GM18508 (cell line): ENCODE data around the gene BATF3.
"Not testable (repeated sequence)": the region's sequence is repeated elsewhere in the genome, so short reads cannot be mapped to it uniquely, and the experiment has no call there.

Experiments used
- ATAC-seq: cut with Tn5 transposase; IDR thresholded peaks from one replicate; pipeline ENCODE4 v1.9.1; 2021; ENCODE audit warnings: moderate number of reproducible peaks; ENCODE audit not compliant: insufficient read depth, unreplicated experiment

Gene BATF3, protein sequence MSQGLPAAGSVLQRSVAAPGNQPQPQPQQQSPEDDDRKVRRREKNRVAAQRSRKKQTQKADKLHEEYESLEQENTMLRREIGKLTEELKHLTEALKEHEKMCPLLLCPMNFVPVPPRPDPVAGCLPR

GRCh38 chr1:212699625-212700222 is at the start of gene BATF3:
TSS of gene BATF3 (minus strand) at chr1:212699840. CDS start at chr1:212699762, 78 bp downstream.
- ATAC-seq = no peak

DNA sequence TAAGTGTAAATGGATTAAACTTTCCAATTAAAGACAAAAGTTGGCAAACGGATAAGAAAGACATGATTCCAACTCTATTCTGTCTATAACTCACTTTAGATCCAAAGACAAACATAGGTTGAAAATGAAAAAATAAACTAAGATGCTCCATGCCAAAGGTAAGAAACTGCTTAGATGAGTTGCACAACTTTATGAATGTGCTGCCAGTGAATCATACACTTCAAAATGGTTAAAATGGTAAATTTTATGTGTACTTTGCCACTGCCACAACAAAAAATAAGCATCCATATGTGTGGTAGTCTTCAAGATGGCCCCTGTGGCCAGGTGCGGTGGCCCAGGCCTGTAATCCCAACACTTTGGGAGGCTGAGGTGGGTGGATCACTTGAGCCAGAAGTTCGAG is 46.9 kb upstream of the BATF3 start:
- no peak for ATAC-seq

- ATAC-seq = no peak
These were observed 45.7 kb upstream of the BATF3 start for GRCh38 chr1:212745303-212745702.

DNA sequence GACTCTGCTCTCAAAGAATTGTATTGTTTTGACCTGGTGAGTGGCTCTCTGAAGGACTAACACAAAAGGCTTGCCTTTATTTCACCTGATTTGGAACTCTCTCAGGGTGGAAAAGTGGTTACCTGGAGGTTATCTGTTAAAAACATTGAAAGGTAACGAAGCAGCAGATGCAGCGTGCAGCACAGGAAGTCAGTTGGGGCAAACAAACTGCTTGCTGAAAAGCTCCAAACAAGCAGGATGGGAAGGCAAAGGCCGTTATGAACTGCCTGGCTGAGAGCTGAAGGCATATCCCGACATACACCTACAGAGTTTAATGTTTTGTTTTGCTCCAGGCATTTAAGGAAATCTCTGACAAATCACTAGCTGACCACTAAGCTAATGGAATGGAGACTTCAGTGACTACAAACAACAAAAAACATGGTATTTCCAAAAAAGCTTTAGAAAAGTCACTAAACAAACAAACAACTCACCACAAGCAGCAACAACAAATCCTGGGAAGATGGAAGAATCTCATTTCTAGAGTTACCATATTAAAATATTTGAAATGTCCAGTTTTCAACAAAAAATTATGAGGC is 44.3 kb upstream of the BATF3 start:
- no peak for ATAC-seq

- ATAC-seq = no peak
These were observed 38.7 kb upstream of the BATF3 start for GRCh38 chr1:212738330-212738729.

DNA sequence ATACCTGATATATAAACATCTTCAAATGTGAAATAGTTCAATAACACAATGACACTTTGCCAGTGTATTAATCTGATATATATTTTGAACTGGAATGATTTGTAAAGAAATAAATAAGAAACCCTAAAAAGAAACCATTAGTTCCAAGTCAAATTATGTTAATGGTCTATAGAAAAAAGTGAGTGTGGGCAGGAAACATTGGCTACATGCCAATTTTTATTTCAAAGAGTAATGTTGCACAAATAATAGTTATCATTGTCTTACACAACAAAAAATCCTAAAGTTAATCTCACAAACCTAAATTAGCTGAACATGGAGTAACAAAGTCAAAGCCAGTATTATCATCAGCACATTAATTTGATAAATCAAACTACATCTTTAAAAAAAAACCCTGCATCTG is 37.9 kb upstream of the BATF3 start:
- ATAC-seq = no peak

DNA sequence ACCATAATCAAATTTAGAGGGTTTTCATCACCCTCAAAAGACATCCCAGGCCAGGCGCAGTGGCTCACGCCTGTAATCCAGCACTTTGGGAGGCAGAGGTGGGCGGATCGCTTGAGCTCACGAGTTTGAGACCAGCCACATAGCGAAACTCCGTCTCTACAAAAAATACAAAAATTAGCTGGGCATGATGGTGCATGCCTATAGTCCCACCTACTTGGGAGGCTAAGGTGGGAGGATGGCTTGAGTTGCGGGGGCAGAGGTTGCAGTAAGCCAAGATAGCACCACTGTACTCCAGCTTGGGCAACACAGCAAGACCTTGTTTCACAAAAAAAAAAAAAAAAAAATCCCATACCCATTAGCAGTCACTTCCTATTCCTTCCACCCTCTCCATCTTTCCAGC is 33.5 kb upstream of the BATF3 start:
- ATAC-seq = no peak

- no peak for ATAC-seq
These were observed 32.0 kb upstream of the BATF3 start for GRCh38 chr1:212731630-212732029.

- no peak for ATAC-seq
These were observed 29.0 kb upstream of the BATF3 start for GRCh38 chr1:212728606-212729005.

- ATAC-seq = no peak
These were observed 27.9 kb upstream of the BATF3 start for GRCh38 chr1:212727386-212728181.

GRCh38 chr1:212724679-212725078 is 25.0 kb upstream of the BATF3 start:
- ATAC-seq = not testable (repeated sequence)

DNA sequence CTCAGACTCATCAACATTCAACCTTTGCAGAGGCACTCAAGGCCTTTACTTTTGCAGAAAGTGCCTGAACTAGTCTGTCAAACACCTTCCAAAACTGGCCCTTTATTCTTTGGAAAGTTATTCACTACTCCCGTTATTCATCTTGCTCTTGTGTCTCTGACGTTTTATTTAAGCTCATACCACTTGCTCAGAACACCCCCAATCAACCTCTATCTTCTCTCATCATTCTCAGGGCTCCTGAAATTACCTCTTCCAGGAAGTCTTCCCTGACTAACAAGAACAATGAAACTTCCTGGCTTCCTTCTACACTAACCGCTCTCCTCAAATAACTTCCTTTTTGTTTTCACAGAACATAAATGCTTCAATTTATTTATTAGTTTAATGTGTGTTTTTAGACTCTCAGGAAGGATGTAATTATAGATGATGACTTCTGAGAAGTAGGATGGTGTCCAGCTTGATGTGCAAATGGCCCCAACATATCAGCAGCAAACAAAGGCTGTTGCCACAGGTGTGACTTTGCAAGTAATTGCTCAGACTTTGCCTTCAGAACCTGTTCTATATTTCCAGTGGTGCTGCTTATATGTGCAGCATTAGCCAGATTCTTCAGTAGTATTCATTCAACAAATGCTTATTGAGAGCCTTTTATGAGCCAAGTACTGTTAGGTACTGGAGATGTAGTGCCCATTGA is 22.8 kb upstream of the BATF3 start:
- no peak for ATAC-seq

GRCh38 chr1:212721388-212722247 is 22.0 kb upstream of the BATF3 start:
- ATAC-seq = no peak

DNA sequence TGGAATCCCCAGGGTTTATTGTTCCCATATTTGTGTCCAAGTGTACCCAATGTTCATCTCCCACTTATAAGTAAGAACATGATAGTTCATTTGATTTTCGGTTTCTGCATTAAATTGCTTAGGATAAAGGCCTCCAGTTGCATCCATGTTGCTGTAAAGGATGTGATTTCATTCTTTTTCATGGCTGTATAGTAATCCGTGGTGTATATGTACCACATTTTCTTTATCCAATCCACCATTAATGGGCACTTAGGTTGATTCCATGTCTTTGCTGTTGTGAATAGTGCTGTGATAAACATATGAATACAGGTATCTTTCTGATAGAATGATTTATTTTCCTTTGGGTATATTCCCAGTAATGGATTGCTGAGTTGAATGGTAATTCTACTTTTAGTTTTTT is 20.0 kb upstream of the BATF3 start:
- ATAC-seq = no peak

DNA sequence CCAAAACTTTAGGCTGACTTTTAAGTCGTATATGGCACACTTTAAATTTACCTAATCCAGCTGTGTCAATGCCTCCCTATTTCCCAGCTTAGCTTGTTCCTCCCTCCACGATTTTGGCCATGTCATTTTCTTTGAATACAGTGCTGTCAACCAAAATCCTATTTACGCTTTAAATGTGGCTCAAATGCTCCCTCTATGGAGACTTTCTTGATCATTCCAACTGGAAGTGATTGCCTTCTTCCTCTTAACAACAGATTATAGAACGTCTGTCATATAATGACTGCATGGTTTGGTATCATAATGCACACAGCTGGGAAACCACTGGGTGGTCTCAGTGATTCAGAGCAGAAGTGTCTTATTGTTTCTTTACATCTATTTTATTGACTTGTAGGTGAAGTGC is 18.9 kb upstream of the BATF3 start:
- ATAC-seq = no peak

- no peak for ATAC-seq
These were observed 16.5 kb upstream of the BATF3 start for GRCh38 chr1:212716161-212716560.

DNA sequence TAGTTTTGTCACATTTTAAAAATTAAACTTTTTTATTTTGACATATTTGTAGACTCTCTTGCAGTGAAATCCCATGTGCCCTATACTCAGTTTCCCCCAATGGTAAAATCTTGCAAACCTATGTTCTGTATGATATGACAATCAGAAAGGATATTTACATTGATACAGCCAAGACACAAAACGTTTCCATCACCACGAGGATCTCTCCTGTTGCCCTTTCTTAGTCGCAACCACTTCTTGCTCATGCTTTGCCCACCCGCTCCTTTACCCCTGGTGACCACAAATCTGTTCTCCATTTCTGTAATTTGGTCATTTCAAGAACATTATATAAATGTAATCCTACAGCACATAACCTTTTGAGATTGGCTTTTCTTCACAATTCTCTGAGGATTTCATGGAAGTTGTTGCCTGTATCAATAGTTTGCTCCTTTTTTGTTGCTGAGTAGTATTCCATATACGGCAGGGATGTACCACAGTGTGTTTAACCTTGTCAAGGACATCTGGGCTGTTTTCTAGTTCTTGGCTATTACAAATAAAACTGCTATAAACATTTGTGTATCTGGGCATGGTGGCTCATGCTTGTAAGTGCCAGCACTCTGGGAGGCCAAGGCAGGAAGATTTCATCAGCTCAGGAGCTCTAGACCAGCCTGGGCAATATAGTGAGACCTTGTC is 14.0 kb upstream of the BATF3 start:
- ATAC-seq = no peak

DNA sequence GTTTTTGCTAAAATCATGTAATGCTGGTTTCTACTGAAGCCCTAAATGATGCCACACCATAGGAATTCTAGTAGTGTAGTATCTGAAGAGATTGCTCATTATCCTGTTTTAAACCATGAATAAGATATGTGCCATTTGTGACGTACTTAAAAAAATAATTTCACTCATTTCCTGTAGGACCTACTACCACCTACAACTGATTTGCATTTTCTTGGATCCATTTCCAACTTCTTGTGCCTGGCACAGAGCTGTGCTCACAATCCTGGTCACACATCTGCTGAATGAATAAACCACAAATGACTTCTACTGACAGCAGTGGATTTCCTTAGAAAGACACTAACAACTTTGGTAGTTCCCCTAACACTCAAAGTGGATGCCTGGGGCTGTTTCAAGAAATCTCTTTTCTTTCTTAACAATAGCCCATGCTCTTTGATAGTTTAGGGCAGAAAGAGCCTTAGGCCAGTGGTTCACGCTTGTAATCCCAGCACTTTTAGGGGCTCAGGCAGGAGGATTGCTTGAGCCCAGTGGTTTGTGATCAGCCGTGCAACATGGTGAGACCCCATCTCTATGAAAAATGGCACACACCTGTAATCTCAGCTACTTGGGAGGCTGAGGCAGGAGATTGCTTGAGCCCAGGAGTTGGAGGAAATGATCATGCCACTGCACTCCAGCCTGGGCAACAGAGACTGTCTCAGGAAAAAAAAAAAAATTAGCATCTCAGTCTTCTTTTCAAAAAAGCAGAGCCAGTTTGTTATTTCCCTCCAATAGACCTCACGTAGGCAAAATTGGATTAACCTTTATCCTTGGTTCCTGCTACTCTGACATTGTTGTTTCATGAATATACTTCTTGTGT is 13.0 kb upstream of the BATF3 start:
- ATAC-seq = no peak
